Posterior vena cava (tissue), 2 donors: ENCODE measurements around the gene NXNL2. TPM values are rescaled to one million over a fixed set of nuclear protein-coding genes. Genes with fewer than 3 reads are reported as not detected.

Source experiments
- DNase-seq: peaks from one replicate; pipeline ENCODE4 v3.0.0-alpha.2; 2020; ENCODE audit warnings: low spot score
- intact Hi-C, 2 donors: fragments of 100-400 bp; cut with DNase I; formaldehyde crosslinking; loops; one replicate each; pipeline versions ENCODE4 v1.14.1 to v1.14.2; 2022 to 2023
- long read RNA-seq, 2 donors: library from polyadenylated mRNA; unstranded; transcript quantifications; one replicate each; pipeline ENCODE4 v2.0.0, GENCODE V29; 2020 to 2021
- total RNA-seq, 2 donors: library from RNA; stranded (reverse); fragmentation: NEBNext Ultra II Directional; extraction: Animal tissue kit (Norgen Biotek cat#: 25700); gene quantifications; one replicate each; pipeline ENCODE4 v1.2.1, GENCODE V29; 2021
- donor health status: DM: yes; HTN: yes; CAD: no.
- donor health status: DM: yes; HTN: yes; CAD: no.

Gene NXNL2
- total RNA-seq: under 1 TPM in 1 of 2 donors, not detected in 1; 1.00 TPM
- long read RNA-seq, donor 1, partial matches to known transcripts: 0 of 1 reads
- long read RNA-seq, donor 1, other reads (novel, unspliced or antisense): 0 of 1 reads
- long read RNA-seq, donor 2, partial matches to known transcripts: 0 of 3 reads
- long read RNA-seq, donor 2, other reads (novel, unspliced or antisense): 2 of 3 reads

DNA sequence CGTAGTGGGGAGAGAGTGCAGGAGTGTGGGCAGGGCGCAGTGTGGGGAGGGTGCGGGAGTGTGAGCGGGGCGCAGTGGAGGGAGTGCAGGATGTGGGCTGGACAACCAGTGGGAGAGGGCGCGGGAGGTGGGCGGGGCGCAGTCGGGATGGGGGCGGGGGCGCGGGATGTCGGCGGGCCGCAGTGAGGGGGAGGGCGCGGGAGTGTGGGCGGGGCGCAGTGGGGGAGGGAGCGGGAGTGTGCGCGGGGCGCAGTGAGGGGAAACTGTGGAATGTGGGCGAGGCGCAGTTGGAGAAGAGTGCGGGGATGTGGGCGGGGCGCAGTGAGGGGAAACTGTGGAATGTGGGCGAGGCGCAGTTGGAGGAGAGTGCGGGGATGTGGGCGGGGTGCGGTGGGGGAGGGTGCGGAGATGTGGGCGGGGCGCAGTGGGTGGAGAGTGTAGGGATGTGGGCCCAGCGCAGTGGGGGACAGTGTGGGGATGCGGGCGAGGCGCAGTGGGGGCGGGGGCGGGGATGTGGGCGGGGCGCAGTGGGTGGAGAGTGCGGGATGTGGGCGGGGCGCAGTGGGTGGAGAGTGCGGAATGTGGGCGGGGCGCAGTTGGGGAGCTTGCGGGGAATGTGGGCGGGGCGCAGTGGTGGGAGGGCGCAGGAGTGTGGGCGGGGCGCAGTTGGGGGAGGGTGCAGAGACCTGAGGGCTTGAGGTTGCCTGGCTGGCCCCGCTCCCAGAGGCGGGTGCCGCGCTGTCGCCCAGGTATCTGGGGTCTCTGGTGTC, at the start of gene NXNL2:
NXNL2 (plus strand) TSS at position 723 of the 770 bp plus-strand sequence. CDS start 257 bp downstream, outside the sequence.
- intact Hi-C loops: loop anchor here in 1 of 2 donors (5.0 kb wide), 1 partner anchor 1952 kb away; no protein-coding TSS in a partner anchor
- peak; percentile 94 for DNase-seq

DNA sequence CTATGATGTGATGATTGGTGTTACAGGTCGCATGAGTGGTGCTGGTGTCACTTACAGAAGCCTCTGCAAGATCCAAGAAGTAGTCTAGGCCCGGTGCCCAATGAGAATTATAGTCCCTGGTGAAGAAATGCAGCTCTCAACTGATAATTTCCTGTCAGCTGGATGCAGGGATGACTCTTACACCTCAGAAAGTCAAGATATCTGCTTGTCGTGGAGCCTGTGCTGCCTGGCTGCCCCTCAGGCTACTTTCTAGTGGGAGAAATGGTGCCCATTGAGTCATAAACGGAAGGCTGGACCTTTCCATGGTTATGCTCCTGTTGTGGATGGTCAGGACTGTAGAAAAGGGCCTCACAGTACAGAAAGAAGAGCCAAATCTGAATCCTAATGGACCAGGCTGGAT, 46.8 kb upstream of the NXNL2 start:
- intact Hi-C loops: no loop called here
- DNase-seq: no peak

DNA sequence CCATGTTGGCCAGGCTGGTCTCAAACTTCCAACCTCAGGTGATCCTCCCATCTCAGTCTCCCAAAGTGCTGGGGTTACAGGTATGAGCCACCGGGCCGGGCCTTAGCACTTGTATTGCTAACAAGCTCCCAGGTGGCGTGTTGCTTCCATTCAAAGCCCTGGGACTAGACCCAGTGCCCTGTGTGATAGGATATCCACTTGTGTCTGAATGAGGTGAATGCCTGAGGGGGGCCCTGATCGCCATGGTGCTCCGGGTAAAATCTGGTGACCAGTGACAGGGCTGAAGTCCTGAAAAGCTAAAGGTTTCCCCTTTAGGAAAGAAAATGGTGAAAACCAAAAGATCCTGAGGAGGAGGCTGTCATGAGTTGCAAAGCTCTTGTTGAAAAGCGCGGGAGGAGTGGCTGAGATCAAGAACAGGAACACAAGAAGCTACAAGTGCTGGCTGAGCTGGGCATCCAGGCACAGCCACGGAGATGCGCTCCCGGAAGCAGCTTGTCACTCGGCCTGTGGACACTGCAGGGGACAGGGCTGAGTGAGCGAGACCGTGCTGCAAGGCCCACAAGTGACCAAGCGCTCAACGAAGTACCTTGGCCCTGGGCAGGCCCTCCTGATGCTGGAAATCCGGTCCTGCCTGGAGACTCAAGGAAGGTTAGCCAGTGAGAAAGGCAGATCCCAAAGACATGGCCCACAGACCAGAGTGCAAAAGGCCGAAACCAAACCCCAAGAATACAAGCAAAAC, 39.8 kb upstream of the NXNL2 start:
- intact Hi-C loops: no loop called here
- no peak for DNase-seq

DNA sequence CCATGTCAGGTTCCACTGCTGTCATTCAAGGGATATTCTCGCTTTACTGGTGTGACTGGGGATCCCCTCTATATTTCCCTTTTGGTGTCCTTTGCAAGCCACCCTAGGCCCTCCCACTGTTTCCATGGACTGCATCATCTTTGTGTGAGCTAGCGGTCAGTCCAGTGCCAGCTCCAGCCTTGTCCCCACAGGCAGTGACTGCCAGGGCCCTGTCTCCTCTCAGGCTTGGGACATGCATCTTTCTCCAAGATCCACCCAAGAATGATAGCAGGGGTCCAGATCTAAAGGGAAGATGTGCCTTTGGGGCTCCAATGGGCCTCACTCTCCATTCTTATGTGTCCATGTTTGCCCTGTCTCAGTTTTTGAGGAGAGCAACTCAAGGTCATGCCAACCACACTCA, 37.8 kb upstream of the NXNL2 start:
- intact Hi-C loops: no loop called here
- no peak for DNase-seq

DNA sequence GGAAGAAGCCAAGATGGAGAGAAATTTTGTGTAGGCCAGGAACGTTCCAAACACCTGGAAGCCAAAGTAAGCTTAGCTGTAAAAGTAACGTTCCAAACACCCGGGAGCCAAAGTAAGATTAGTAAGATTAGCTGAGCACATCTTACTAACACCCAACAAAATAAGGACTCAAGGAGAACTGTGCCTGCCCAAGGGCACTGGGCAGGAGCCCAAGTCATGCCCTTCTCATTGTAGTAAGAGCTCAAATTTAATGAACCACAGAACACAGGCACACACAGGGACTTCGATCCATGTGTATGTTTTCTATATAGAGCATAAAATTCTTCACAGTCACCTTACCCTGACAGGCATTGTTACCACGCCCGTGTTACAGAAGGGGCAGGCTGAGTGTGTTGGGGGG, 36.1 kb upstream of the NXNL2 start:
- DNase-seq: no peak
- intact Hi-C loops: no loop called here

DNA sequence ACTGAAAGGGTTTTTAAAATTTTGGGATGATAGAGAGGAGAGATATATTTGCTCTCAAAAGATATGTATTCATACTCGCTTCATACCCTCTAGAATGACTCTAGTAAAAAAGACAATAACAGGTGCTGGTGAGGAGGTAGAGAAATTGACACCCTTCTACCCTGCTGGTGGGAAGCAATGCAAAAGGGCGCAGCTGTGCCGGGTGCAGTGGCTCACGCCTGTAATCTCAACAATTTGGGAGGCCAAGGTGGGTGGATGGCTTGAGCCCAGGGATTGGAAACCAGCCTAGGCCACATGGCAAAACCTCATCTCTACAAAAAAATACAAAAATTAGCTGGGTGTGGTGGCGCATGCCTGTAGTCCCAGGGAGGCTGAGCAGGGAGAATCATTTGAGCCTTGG, 33.9 kb upstream of the NXNL2 start:
- intact Hi-C loops: no loop called here

DNA sequence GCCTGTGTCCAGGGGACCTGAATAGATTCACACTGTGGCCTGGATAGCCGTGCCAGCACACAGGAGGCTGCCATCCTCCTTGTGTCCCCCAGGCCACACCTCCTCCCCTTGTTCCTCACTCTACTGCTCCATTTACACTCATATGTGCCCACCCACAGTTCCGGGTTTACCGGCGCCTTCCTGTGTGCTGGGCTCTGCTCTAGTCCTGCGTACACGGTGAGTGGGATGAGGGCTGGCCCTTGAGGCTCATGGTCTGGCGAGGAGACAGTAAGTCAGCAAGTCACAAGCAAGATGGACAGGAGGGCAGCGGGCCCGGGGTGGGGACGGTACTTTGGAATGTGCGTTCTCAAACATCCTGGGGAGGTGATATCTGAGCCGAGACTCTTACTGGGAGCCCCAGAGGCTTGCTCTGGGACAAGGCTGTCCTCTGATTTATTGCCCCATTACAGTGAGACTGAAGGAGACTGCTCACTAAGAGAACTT, 32.4 kb upstream of the NXNL2 start:
- intact Hi-C loops: no loop called here

More for the DNA sequence above, 33.9 kb upstream of the NXNL2 start:
- DNase-seq: no peak

DNA sequence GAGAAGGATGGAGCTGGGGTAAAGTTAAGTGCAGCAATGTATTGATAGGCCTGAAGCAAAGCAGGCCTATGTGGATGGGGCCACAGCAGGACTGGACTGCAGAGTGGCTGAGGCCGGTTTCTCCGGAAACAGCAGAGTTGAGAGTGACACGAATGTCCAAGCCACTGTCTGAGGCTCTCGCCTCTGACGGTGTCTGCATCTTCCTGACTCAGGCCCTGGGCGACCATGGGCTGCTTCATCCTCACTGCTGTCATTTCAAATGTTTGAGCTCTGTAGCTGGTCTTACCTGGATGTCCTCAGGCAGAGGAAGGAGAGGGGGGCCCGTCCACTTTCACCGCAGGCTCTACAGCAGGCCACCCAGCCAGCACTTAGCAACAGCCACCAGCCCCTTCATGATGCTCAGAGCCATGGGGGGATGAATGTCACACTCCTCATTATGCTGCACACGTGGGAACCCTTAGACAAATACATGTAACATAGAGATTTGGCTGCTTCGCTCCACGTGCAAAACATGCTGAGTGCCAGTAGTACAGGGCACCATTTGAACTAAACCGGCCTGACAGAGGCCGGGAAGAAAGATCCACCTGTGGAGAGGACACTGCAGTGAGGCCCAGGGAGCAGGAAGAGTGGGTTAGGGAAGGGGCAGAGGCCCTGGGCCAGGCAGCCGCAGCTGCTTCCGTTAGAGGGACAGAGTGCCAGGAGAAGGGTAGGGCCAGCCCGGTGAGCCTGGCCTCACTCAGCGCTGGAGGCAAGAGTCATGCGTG, 31.7 kb upstream of the NXNL2 start:
- intact Hi-C loops: no loop called here
- DNase-seq: no peak

More for the DNA sequence above, 32.4 kb upstream of the NXNL2 start:
- no peak for DNase-seq

DNA sequence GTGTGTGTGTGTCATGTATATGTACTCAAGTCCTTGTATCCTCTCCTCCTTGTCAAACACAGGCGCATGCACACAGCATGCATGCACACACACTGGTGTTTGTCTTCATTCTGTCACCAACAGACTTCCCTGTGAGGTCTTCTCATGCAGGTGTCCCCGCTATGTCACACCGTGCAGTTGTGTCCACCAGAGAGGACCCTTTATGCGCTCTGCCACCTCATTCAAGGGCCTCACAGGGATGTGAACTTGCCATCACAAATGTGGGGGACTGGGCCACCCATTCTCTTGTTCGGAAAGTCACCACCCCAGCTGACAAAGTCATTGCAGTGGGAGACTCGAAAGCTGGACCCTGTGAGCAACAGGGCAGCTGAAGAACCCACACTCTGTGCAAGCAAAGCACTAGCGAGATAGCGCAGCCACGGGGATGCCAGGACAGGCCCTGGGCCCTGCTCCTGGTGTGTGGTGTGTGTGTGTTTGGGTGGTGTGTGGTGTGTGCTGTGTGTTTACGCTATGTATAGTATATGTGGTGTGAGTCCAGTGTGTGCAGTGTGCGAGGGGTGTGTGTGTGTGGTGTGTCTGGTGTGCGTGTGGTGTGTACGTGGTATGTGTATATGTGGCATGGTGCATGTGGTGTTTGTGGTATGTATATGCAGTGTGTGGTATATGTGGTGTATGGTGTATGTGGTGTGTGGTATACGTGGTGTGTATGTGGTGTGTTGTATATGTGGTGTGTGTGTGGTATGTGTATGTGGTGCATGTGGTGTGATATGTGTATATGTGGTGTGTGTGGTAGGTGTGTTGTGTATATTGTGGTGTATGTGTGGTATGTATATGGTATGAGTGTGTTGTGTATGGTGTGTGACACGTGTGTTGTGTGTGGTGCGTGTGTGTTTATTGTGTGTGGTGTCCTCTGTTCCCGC, 30.9 kb upstream of the NXNL2 start:
- DNase-seq: no peak
- intact Hi-C loops: no loop called here

DNA sequence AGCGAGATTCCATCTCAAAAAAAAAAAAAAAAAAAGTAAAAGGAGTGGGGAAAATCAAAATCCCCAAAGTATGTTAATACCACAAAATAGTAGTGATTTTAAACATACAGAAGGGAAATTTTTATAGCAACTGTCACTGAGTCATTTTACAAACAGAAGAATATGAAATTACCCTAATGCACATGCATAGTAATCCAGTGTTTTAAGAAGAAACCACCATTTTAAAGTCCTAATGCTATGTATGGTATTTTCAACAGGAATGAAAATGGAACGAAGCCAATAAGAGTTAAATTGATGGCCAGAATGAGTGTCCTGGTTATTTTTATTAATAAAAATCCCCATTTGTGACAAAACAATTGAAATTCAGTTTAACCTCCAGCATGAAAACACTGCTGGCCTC, 26.7 kb upstream of the NXNL2 start:
- intact Hi-C loops: no loop called here
- no peak for DNase-seq

DNA sequence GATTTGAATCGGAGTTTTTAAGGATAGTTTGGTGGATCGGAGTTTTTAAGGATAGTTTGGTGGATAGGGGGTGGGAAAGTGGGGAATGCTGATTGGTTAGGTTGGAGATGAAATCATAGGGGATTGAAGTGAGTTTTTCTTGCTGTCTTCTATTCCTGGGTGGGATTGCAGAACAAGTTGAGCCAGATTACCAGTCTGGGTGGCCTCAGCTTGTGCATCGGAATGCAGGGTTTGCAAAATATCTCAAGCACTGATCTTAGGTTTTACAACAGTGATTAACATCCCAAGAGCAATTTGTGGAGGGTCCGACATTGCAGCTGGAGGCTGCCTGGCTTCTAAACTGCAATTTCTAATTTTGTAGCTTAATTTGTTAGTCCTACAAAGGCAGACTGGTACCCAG, 23.1 kb upstream of the NXNL2 start:
- DNase-seq: no peak
- intact Hi-C loops: loop anchor here in 1 of 2 donors (5.0 kb wide), 1 partner anchor 1870 kb away; no protein-coding TSS in a partner anchor

DNA sequence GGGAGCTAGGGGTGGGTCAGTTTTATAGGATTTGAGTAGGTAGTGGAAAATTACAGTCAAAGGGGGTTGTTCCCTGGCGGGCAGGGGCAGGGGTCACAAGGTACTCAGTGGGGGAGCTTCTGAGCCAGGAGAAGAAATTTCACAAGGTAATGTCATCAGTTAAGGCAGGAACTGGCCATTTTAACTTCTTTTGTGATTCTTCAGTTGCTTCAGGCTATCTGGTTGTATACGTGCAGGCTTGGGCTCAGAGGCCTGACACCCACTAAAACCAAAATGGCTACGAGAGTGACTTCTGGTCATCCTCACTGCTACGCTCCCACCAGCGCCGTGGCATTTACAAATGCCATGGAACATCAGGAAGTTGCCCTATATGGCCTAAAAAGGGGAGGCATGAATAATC, 20.7 kb upstream of the NXNL2 start:
- intact Hi-C loops: loop anchor here in 1 of 2 donors (5.0 kb wide), 1 partner anchor 1872 kb away; no protein-coding TSS in a partner anchor
- DNase-seq: peak; percentile 22

DNA sequence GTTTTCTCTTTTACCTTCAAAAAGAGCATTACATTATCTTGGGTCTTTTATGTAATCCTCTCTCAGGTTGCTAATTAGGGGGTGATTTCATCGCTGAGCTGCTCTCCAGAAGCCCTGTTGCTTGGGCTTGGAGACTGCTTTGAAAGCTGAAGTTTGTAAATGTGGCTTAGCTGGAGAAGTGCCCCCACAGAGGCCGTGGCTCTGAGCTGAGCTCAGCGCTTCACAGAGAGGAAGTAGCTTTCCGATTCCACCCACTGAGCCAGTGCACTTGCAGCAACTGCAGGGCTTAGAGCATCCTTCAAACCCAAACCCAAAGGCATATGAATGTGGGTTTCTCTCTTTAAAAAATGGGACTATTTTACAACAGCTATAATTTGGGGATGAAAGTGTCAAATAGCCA, 13.7 kb upstream of the NXNL2 start:
- intact Hi-C loops: no loop called here
- no peak for DNase-seq

DNA sequence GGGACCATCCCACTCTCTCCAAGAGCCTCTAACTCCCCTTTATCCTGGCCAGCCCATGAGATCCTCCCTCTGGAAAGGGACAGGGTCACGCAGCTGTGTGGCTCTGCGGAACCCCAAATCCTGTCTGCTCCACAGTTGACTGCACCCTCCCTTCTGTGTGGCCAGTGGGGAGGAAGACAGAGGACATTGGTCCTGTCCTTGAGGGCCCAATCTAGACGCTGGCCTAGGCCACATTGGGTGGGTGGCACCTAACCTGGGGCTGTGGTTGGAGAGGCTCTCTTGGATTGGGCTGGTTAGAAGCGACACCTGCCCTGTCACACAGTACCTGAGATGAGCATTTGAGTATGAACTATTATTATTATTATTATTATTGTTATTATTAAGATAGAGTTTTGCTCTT, 12.6 kb upstream of the NXNL2 start:
- intact Hi-C loops: no loop called here
- DNase-seq: peak; percentile 19

DNA sequence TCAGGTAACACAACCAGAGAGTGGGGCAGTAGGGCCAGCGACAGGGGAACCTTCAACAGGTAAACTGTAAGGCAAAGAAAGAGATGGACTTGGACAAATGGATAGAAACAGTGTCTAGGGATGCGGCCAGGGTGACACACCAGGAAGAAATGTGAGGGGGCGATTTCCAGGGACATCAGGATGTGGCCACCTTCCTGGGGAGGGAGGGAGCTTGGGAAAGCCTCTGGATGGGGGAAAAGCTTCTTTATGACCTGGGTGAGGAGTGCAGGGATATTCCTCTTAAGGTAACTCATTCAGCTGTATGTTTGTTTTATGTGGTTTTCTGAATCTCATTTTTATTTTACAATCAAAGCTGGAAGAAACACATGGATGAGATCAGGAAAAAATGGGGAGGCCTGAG, 11.9 kb upstream of the NXNL2 start:
- intact Hi-C loops: no loop called here
- DNase-seq: no peak

DNA sequence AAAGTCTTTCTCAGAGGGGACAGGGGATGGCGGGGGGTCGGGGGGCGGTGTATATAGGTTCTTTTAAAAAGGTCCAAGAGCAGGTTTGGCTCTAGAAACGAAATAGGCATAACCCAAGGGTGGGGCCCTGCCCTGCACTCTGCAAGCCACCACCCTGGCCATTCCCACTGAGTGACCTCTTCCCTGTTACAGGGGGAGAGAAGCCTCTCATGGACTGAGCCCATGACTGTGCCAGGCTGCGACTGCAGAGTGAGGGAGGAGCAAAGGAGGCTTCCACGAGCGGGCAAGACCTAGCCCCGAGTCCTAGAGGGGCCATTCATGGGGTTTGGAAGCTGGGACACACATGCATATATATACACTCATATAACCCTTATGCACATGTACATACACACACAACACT, 10.1 kb upstream of the NXNL2 start:
- peak; percentile 50 for DNase-seq
- intact Hi-C loops: no loop called here

DNA sequence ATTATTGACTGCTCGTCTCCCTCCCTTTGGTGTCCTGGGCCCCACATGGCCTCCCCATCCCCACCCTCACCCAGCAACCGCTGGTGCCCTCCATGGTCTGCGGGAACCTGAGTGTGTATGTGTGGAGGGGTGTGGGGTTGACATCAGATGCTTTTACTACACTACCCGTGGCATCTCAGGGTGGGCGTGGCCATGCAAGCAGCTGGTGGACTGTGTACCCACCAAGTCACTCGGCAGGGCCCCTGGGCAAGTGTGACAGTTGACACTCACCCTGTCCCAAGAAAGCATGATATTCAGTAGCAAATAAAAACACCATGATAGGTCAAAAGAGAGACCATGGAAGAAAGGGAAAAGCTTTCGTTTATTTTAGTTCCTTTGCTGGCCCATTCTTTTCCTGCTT, 7.4 kb upstream of the NXNL2 start:
- DNase-seq: no peak
- intact Hi-C loops: no loop called here

DNA sequence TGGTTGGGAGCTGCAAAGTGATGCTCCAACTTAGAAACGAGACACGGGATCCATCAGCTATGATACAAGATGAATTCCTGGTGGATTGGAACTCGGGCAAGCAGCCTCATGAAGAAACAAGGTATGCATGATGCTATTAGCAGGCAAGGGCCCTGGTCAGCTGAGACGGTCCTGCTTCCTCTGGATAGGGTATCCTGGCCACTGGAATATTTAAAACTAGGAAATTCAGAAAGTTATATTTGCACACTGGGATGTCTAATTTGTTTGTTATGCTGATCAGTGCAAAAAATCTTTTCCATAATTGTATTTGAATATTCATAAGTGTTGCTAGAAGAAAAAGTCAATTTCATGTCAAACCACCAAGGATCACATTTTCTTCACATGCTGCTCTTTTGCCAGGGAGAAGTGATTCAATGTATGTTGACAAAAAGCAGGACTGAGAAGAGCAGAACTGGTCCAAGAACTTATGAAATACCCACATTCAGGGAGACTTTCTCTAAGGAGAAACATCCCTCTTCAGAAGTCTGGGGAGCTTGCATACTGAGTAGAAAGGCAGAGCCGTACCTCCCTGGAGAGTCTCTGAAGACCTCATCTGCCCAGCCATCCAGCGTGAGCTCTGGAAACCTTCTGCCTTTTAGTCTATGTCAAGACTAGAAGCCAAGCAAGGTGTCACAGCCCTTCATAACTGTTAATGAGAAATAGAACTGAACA, 6.7 kb upstream of the NXNL2 start:
- intact Hi-C loops: no loop called here
- DNase-seq: no peak
